K562 (cell line): ENCODE measurements around the gene DTHD1. TPM values are rescaled to one million over a fixed set of nuclear protein-coding genes. Genes with fewer than 3 reads are reported as not detected.

ENCODE experiments used
- ATAC-seq: fragments of 200-7000 bp; cut with Tn5 transposase; 3 replicates; pipeline ENCODE4 v1.9.1; 2020; ENCODE audit warnings: moderate library complexity
- BruUV-seq: library from RNA; stranded (reverse); fragments of 400-500 nt; replicated peaks from 2 replicates; lab custom pipeline; 2021; lab: Mats Ljungman, UMichigan
- CTCF ChIA-PET: fragments of 300-600 bp; formaldehyde crosslinking; extraction: SDS; loops from one replicate; lab custom pipeline; 2021; ENCODE audit warnings: low intra/inter-chr PET ratio; lab: Yijun Ruan, JAX
- POLR2A ChIA-PET: fragments of 300-600, 350-650 bp; sonication (Branson Sonifier 250); formaldehyde crosslinking; extraction: SDS; loops from one replicate; lab custom pipeline; 2021; ENCODE audit warnings: antibody characterized with exemption, inconsistent platforms; lab: Yijun Ruan, JAX
- DNase-seq, 4 experiments: peaks; one replicate each; pipeline versions ENCODE4 v3.0.0 to v3.0.0-alpha.2; 2011 to 2018; ENCODE audit warnings: low spot score in 3 of 4, mixed read lengths in 3 of 4; ENCODE audit errors: extremely low read depth in 1 of 4
- FAIRE-seq: peaks from 2 replicates; lab custom pipeline; 2011; peaks lifted over from hg19 to GRCh38; lab: Jason Lieb, UNC
- H2AFZ ChIP-seq: 2 replicates; pipeline ENCODE4 v1.6.0; 2011; ENCODE audit warnings: low read depth, low read length, control low read depth, inconsistent platforms
- H3K27ac ChIP-seq: fragments of 200-600 bp; 3 replicates; pipeline ENCODE4 v1.8.0; 2011; ENCODE audit warnings: low read depth, mild to moderate bottlenecking, control low read depth, inconsistent platforms, low read length, moderate library complexity, mixed read lengths; ENCODE audit errors: extremely low read depth
- H3K27me3 ChIP-seq, 2 experiments: fragments of 300-600 bp in 1 of 2; 2 replicates in 1 of 2; 3 replicates in 1 of 2; pipeline versions ENCODE4 v1.6.0 to v1.8.0; 2011; ENCODE audit warnings: inconsistent platforms in 2 of 2, low read length in 2 of 2, mild to moderate bottlenecking in 1 of 2, mixed read lengths in 1 of 2, moderate library complexity in 1 of 2; ENCODE audit not compliant: control insufficient read depth in 2 of 2, insufficient read depth in 2 of 2
- H3K36me3 ChIP-seq: fragments of 300-600 bp; 3 replicates; pipeline ENCODE4 v1.8.0; 2011; ENCODE audit warnings: mild to moderate bottlenecking, low read length, inconsistent platforms; ENCODE audit not compliant: control insufficient read depth, insufficient read depth
- H3K4me1 ChIP-seq, 2 experiments: fragments of 200-600 bp in 1 of 2; replicated peaks in 1 of 2; 2 replicates in 1 of 2; 3 replicates in 1 of 2; pipeline versions ENCODE4 v1.5.1 to v1.8.0; 2011; ENCODE audit warnings: inconsistent platforms in 2 of 2, low read length in 2 of 2, mild to moderate bottlenecking in 1 of 2, mixed read lengths in 1 of 2, moderate library complexity in 1 of 2; ENCODE audit not compliant: control insufficient read depth in 2 of 2, insufficient read depth in 2 of 2
- H3K4me2 ChIP-seq: 2 replicates; pipeline ENCODE4 v1.6.1; 2011; ENCODE audit warnings: low read length, control low read depth, inconsistent platforms, mixed read lengths; ENCODE audit not compliant: insufficient read depth
- H3K4me3 ChIP-seq: fragments of 200-600 bp; sonication (generic), shearing (Covaris generic); 2 replicates; pipeline ENCODE4 v1.5.1; 2016; ENCODE audit warnings: control low read depth, inconsistent platforms
- H3K79me2 ChIP-seq: fragments of 200-600 bp; 3 replicates; pipeline ENCODE4 v1.8.0; 2011; ENCODE audit warnings: low read length, inconsistent platforms; ENCODE audit not compliant: control insufficient read depth, insufficient read depth
- H3K9ac ChIP-seq, 2 experiments: 2 replicates each; pipeline versions ENCODE4 v1.6.0 to v1.6.1; 2011; ENCODE audit warnings: low read depth in 2 of 2, low read length in 2 of 2, control low read depth in 1 of 2, inconsistent platforms in 1 of 2, mild to moderate bottlenecking in 1 of 2, mixed read lengths in 1 of 2; ENCODE audit not compliant: insufficient read depth in 1 of 2
- H3K9me1 ChIP-seq: one replicate; pipeline ENCODE4 v1.6.0; 2011; ENCODE audit warnings: inconsistent platforms, mild to moderate bottlenecking, low read length, moderate library complexity; ENCODE audit not compliant: control insufficient read depth, insufficient read depth
- H3K9me3 ChIP-seq: replicated peaks from 2 replicates; pipeline ENCODE4 v1.5.1; 2011; ENCODE audit warnings: low read depth, low read length, inconsistent platforms; ENCODE audit not compliant: control insufficient read depth, insufficient read depth
- H4K20me1 ChIP-seq: replicated peaks from 2 replicates; pipeline ENCODE4 v1.6.1; 2011; ENCODE audit warnings: low read length, inconsistent platforms, mixed read lengths; ENCODE audit not compliant: control insufficient read depth, insufficient read depth
- ARID1B ChIP-seq: fragments of 450-650 bp; IDR thresholded peaks from 2 replicates; pipeline ENCODE4 v1.6.1; 2016; ENCODE audit warnings: antibody characterized with exemption, mild to moderate bottlenecking, inconsistent platforms
- GTF2B ChIP-seq: IDR thresholded peaks from 2 replicates; pipeline ENCODE4 v1.6.1; 2011; ENCODE audit not compliant: insufficient read length; ENCODE audit errors: extremely low read depth
- PCBP1 ChIP-seq: fragments of 200-400 bp; formaldehyde crosslinking; IDR thresholded peaks from 2 replicates; pipeline ENCODE4 v1.6.1; 2018; ENCODE audit warnings: mild to moderate bottlenecking, low read depth, low read length; ENCODE audit not compliant: poor library complexity, severe bottlenecking
- SFPQ ChIP-seq: fragments of 200-400 bp; formaldehyde crosslinking; IDR thresholded peaks from 2 replicates; pipeline ENCODE4 v1.6.1; 2017; ENCODE audit warnings: mild to moderate bottlenecking, low read depth, low read length, moderate library complexity
- SMAD1 ChIP-seq: fragments of 150-350 bp; IDR thresholded peaks from 2 replicates; pipeline ENCODE4 v1.6.1; 2014; ENCODE audit warnings: low read length, low read depth; ENCODE audit not compliant: partially characterized antibody
- SMARCC2 ChIP-seq: fragments of 450-650 bp; IDR thresholded peaks from 2 replicates; pipeline ENCODE4 v1.6.1; 2017; ENCODE audit warnings: antibody characterized with exemption, moderate library complexity, mild to moderate bottlenecking, low read depth
- TAF1 ChIP-seq: IDR thresholded peaks from 2 replicates; pipeline ENCODE4 v1.6.1; 2011; ENCODE audit warnings: mild to moderate bottlenecking, low read length, moderate library complexity; ENCODE audit not compliant: insufficient read depth, control insufficient read depth, severe bottlenecking; ENCODE audit errors: extremely low read depth
- ZNF140 ChIP-seq: fragments of 250-450 bp; sonication (Bioruptor Pico); IDR thresholded peaks from 2 replicates; pipeline ENCODE4 v1.8.0; 2021; ENCODE audit warnings: moderate library complexity, mild to moderate bottlenecking, inconsistent platforms
- ZNF224 ChIP-seq: sonication (generic); formaldehyde crosslinking; IDR thresholded peaks from 2 replicates; pipeline ENCODE4 v1.8.0; 2022; ENCODE audit warnings: mild to moderate bottlenecking, missing genetic modification reagents
- ZNF280B ChIP-seq: fragments of 250-450 bp; sonication (Bioruptor Pico); IDR thresholded peaks from 2 replicates; pipeline ENCODE4 v1.5.1; 2021; ENCODE audit warnings: mild to moderate bottlenecking
- WGBS: fragments of 100-300 bp; shearing (Covaris generic); methylation state at CpG from one replicate; pipeline ENCODE4 v1.1.6; 2016; ENCODE audit warnings: low coverage, mixed read lengths; ENCODE audit not compliant: insufficient coverage; ENCODE audit errors: missing lambda C conversion rate; 5-methylcytosine and 5-hydroxymethylcytosine counted together
- in situ Hi-C: fragments of 300-500 bp; cut with MboI; formaldehyde crosslinking; loops from 4 replicates; pipeline ENCODE4 v1.15.0; 2018; ENCODE audit warnings: inconsistent platforms, mixed read lengths
- intact Hi-C: fragments of 100-400 bp; cut with micrococcal nuclease; formaldehyde crosslinking; loops from 2 replicates; pipeline ENCODE4 v1.14.2; 2022
- polyA plus RNA-seq, 8 experiments: library from polyadenylated mRNA; depleted of rRNA in 4 of 8; stranded (reverse) in 5 of 8; unstranded in 3 of 8; fragments of >200 nt; fragmentation: Nextera tagmentation in 2 of 8; fragmentation: Illumina TruSeq in 1 of 8; extraction: Ambion mirVana in 2 of 8; extraction: Trizol in 1 of 8; gene quantifications; 2 replicates each; pipeline versions ENCODE4 v1.2.1 to v1.2.3, GENCODE V29; 2011 to 2014; ENCODE audit warnings: inconsistent platforms in 1 of 8, missing spikeins in 1 of 8
- total RNA-seq, 7 experiments: library from RNA; depleted of rRNA in 6 of 7; stranded (reverse); fragments of >200 nt in 6 of 7; fragmentation: Illumina TruSeq in 2 of 7; extraction: Trizol in 2 of 7; gene quantifications; 2 replicates each; pipeline versions ENCODE4 v1.2.1 to v1.2.3, GENCODE V29; 2011 to 2021; ENCODE audit warnings: low replicate concordance in 1 of 7

DTHD1 gene
- total and polyA plus RNA-seq, 9 of the 15 experiments (the other 6 are each of a cell fraction or from before 2014, with no cell fraction given), result not detected

- in situ Hi-C loops, result no loop called here
- POLR2A ChIA-PET, result no interaction called here
- no peak overlapping the region for H3K4me2 ChIP-seq
Measured at GRCh38 chr4:36343501-36344175, 62.2 kb downstream of the DTHD1 start.

More at GRCh38 chr4:36343501-36344175, 62.2 kb downstream of the DTHD1 start:
- no peak for FAIRE-seq
- CTCF ChIA-PET, result no interaction called here
- Histone ChIP-seq H3K4me1 (no peaks in the 10 kb centered on the region), H3K9ac (no peak overlapping the region), H3K27me3 (no peaks in the 10 kb centered on the region), H3K9me1 (no peaks in the 10 kb centered on the region), H2AFZ (no peak overlapping the region), H4K20me1 (no peaks in the 10 kb centered on the region), H3K9me3 (no peaks in the 10 kb centered on the region), H3K4me3 (no peak overlapping the region), H3K36me3 (no peaks in the 10 kb centered on the region), H3K79me2 (no peaks in the 10 kb centered on the region), H3K27ac (no peak overlapping the region)
- intact Hi-C loops, result no loop called here
- WGBS, result under 1% methylated on average over 12 of the region's 12 CpGs
- DNase-seq, result no peak
- no TSS peak for BruUV-seq
- TF ChIP-seq GTF2B (no peak), ARID1B (no peak), PCBP1 (no peak), SMAD1 (no peak), SFPQ (no peak), ZNF140 (no peak), ZNF280B (CRISPR knock-in tag) (no peak), ZNF224 (CRISPR knock-in tag) (no peak), TAF1 (no peak), SMARCC2 (no peak)
- ATAC-seq, result no peak
